Liver (tissue), 3 donors: ENCODE data around the gene IKZF1.

Experiments
- JUND ChIP-seq, 2 donors: IDR thresholded peaks; 2 replicates each; pipeline ENCODE4 v1.6.1; 2016; ENCODE audit warnings: antibody characterized with exemption in 2 of 2
- MAX ChIP-seq: IDR thresholded peaks from 2 replicates; pipeline ENCODE4 v1.6.1; 2016; ENCODE audit warnings: antibody characterized with exemption
- TAF1 ChIP-seq: conservative IDR thresholded peaks from 2 replicates; pipeline ENCODE4 v1.6.1; 2016; ENCODE audit warnings: antibody characterized with exemption, mild to moderate bottlenecking
- TF ChIP-seq, protein P1 (sequence below): fragments of 150-350 bp; IDR thresholded peaks from 2 replicates; pipeline ENCODE4 v1.5.1; 2017; ENCODE audit warnings: improper control_type of control experiment, low read depth, low read length; ENCODE audit not compliant: missing input control
- TF ChIP-seq, protein P2 (sequence below): IDR thresholded peaks from 2 replicates; pipeline ENCODE4 v1.6.1; 2016; ENCODE audit warnings: antibody characterized with exemption
- TF ChIP-seq, protein P3 (sequence below): IDR thresholded peaks from 2 replicates; pipeline ENCODE4 v1.6.1; 2016; ENCODE audit warnings: antibody characterized with exemption, mild to moderate bottlenecking
- donor health status: healthy.
- donor health status: healthy.

DNA sequence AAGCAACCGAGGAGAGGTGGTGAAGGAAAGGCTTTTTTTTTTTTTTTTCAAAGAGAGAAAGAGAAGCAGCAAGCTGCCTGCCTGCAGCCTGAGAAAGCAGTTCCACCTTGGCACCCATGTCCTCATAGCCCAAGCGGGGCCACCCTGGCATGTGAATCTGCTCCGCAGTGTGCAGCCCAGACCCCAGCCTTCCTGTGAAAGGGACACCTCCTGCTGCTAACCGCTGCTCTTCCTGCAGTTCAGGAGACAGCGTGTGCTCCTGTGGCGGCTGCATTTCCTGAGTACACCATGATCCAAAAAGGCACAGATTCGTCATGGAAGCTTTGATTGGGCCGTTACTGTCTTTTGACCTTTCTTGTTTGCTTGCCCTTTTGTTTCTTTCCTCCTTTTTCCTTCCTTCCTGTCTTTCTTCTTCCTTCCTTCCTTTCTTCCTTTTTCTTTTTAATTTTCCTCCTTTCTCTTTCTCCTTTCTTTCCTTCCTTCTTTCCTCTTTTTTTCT is 38.1 kb downstream of the IKZF1 start:
- TF ChIP-seq TAF1: no peak
- TF ChIP-seq, protein P1, sequence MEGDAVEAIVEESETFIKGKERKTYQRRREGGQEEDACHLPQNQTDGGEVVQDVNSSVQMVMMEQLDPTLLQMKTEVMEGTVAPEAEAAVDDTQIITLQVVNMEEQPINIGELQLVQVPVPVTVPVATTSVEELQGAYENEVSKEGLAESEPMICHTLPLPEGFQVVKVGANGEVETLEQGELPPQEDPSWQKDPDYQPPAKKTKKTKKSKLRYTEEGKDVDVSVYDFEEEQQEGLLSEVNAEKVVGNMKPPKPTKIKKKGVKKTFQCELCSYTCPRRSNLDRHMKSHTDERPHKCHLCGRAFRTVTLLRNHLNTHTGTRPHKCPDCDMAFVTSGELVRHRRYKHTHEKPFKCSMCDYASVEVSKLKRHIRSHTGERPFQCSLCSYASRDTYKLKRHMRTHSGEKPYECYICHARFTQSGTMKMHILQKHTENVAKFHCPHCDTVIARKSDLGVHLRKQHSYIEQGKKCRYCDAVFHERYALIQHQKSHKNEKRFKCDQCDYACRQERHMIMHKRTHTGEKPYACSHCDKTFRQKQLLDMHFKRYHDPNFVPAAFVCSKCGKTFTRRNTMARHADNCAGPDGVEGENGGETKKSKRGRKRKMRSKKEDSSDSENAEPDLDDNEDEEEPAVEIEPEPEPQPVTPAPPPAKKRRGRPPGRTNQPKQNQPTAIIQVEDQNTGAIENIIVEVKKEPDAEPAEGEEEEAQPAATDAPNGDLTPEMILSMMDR: no peak
- TF ChIP-seq, protein P2, sequence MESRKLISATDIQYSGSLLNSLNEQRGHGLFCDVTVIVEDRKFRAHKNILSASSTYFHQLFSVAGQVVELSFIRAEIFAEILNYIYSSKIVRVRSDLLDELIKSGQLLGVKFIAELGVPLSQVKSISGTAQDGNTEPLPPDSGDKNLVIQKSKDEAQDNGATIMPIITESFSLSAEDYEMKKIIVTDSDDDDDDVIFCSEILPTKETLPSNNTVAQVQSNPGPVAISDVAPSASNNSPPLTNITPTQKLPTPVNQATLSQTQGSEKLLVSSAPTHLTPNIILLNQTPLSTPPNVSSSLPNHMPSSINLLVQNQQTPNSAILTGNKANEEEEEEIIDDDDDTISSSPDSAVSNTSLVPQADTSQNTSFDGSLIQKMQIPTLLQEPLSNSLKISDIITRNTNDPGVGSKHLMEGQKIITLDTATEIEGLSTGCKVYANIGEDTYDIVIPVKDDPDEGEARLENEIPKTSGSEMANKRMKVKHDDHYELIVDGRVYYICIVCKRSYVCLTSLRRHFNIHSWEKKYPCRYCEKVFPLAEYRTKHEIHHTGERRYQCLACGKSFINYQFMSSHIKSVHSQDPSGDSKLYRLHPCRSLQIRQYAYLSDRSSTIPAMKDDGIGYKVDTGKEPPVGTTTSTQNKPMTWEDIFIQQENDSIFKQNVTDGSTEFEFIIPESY: no peak
- no peak for TF ChIP-seq MAX
- TF ChIP-seq, protein P3, sequence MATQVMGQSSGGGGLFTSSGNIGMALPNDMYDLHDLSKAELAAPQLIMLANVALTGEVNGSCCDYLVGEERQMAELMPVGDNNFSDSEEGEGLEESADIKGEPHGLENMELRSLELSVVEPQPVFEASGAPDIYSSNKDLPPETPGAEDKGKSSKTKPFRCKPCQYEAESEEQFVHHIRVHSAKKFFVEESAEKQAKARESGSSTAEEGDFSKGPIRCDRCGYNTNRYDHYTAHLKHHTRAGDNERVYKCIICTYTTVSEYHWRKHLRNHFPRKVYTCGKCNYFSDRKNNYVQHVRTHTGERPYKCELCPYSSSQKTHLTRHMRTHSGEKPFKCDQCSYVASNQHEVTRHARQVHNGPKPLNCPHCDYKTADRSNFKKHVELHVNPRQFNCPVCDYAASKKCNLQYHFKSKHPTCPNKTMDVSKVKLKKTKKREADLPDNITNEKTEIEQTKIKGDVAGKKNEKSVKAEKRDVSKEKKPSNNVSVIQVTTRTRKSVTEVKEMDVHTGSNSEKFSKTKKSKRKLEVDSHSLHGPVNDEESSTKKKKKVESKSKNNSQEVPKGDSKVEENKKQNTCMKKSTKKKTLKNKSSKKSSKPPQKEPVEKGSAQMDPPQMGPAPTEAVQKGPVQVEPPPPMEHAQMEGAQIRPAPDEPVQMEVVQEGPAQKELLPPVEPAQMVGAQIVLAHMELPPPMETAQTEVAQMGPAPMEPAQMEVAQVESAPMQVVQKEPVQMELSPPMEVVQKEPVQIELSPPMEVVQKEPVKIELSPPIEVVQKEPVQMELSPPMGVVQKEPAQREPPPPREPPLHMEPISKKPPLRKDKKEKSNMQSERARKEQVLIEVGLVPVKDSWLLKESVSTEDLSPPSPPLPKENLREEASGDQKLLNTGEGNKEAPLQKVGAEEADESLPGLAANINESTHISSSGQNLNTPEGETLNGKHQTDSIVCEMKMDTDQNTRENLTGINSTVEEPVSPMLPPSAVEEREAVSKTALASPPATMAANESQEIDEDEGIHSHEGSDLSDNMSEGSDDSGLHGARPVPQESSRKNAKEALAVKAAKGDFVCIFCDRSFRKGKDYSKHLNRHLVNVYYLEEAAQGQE: no peak
- TF ChIP-seq JUND (IDR thresholded peaks at IDR 0.05): no peak
